Natural killer cell (primary cell): ENCODE measurements around the gene NLGN3. TPM values are rescaled to one million over a fixed set of nuclear protein-coding genes. Genes with fewer than 3 reads are reported as not detected.

Experiments used
- ATAC-seq, 3 donors: fragments of 150-1000 bp in 2 of 3; fragments of 200-7000 bp in 1 of 3; cut with Tn5 transposase; 1 replicate in 1 of 3; 2 replicates in 2 of 3; pipeline ENCODE4 v1.10.0; 2021; ENCODE audit warnings: mild to moderate bottlenecking in 2 of 3, moderate library complexity in 2 of 3
- DNase-seq, 2 donors: peaks; one replicate each; pipeline versions ENCODE4 v3.0.0 to v3.0.0-alpha.2; 2013 to 2021; ENCODE audit warnings: mixed read lengths in 1 of 2
- H3K27ac ChIP-seq: one replicate; pipeline ENCODE4 v1.5.1; 2013; ENCODE audit warnings: mild to moderate bottlenecking, low read length
- H3K27me3 ChIP-seq: one replicate; pipeline ENCODE4 v1.6.1; 2013; ENCODE audit warnings: low read length; ENCODE audit not compliant: control insufficient read depth, insufficient read depth
- H3K36me3 ChIP-seq: one replicate; pipeline ENCODE4 v1.6.1; 2013; ENCODE audit warnings: low read length; ENCODE audit not compliant: control insufficient read depth, insufficient read depth
- H3K4me1 ChIP-seq: one replicate; pipeline ENCODE4 v1.6.1; 2013; ENCODE audit warnings: low read length; ENCODE audit not compliant: control insufficient read depth, insufficient read depth
- H3K4me3 ChIP-seq: one replicate; pipeline ENCODE4 v1.5.1; 2013; ENCODE audit warnings: low read length
- H3K9me3 ChIP-seq: one replicate; pipeline ENCODE4 v1.6.1; 2013; ENCODE audit warnings: low read length; ENCODE audit not compliant: control insufficient read depth, insufficient read depth
- H3K27ac Mint-ChIP-seq, 2 donors: one replicate each; pipeline ENCODE4 v1.8.0; 2022; ENCODE audit warnings: mild to moderate bottlenecking in 2 of 2, mixed read lengths in 2 of 2, moderate library complexity in 1 of 2
- H3K27me3 Mint-ChIP-seq, 2 donors: one replicate each; pipeline ENCODE4 v1.8.0; 2022; ENCODE audit warnings: low read depth in 2 of 2, mixed read lengths in 2 of 2
- H3K36me3 Mint-ChIP-seq: one replicate; pipeline ENCODE4 v1.8.0; 2022; ENCODE audit warnings: mixed read lengths
- H3K4me1 Mint-ChIP-seq, 2 donors: one replicate each; pipeline ENCODE4 v1.8.0; 2022; ENCODE audit warnings: mixed read lengths in 2 of 2
- H3K4me3 Mint-ChIP-seq: one replicate; pipeline ENCODE4 v1.8.0; 2022; ENCODE audit warnings: mild to moderate bottlenecking, moderate library complexity, mixed read lengths
- H3K9me3 Mint-ChIP-seq, 2 donors: one replicate each; pipeline ENCODE4 v1.8.0; 2022; ENCODE audit warnings: mixed read lengths in 2 of 2
- WGBS: methylation state at CpG from one replicate; pipeline ENCODE4 v1.1.7; 2013; ENCODE audit warnings: missing lambda C conversion rate; ENCODE audit not compliant: insufficient coverage; 5-methylcytosine and 5-hydroxymethylcytosine counted together
- intact Hi-C: fragments of 100-400 bp; cut with micrococcal nuclease; formaldehyde crosslinking; loops from one replicate; pipeline ENCODE4 v1.14.2; 2022
- total RNA-seq, 4 donors: library from RNA; stranded (reverse); fragments of 120-200 nt in 1 of 4; gene quantifications; one replicate each; pipeline versions ENCODE4 v1.2.3 to v1.2.4, GENCODE V29; 2013 to 2022
- TF ChIP-seq, protein P1 (sequence below): fragments of 200-600 bp; IDR thresholded peaks from one replicate; pipeline ENCODE4 v1.8.0; 2022; ENCODE audit warnings: antibody characterized with exemption

NLGN3 gene
- total RNA-seq, 3 donors from 2014 or later (not counting 1 experiment from before 2014, with no cell fraction given), result 4.0 to 4.3 (median 4.0) TPM

DNA sequence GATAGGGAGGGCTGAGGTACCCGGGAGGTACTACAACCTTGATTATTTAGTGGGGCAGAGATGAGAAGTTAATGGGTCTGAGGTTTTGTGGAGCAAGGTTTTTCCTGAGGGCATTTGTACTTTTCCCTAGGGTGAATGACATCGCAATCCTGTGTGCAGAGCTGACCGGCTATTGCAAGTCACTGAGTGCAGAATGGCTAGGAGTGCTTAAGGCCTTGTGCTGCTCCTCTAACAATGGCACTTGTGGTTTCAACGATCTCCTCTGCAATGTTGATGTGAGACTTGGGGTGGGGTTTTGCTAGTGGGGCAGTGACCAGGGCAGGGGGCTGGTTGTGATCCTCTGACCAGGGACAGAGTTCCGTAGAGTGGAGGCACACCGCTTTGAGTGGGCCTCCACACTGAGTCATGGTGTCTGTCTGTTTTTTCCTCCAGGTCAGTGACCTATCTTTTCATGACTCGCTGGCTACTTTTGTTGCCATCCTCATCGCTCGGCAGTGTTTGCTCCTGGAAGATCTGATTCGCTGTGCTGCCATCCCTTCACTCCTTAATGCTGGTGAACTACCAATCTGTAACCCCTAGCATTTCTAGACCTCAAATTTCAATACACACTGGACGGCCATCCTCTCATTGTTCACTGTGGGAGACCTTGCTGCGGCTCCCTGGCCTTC, 16.3 kb upstream of the NLGN3 start:
- H3K27me3 ChIP-seq, result no peaks in the 10 kb centered on the region
- H3K4me3 Mint-ChIP-seq, result no peak overlapping the region
- peaks cover 10% of the 10 kb centered on the region for H3K4me1 ChIP-seq
- no peaks in the 10 kb centered on the region for H3K9me3 ChIP-seq
- H3K4me1 Mint-ChIP-seq, result peaks cover 6 to 27% of the 10 kb centered on the region in 2 donors
- 86% methylated on average over 11 of the region's 12 CpGs for WGBS
- no peaks in the 10 kb centered on the region for H3K36me3 Mint-ChIP-seq
- H3K4me3 ChIP-seq, result no peak overlapping the region
- no peak overlapping the region for H3K27ac ChIP-seq
- DNase-seq, result no peak
- no peaks in the 10 kb centered on the region for H3K27me3 Mint-ChIP-seq
- peaks cover 83% of the 10 kb centered on the region for H3K36me3 ChIP-seq
- intact Hi-C loops, result no loop called here
- no peak for ATAC-seq
- H3K9me3 Mint-ChIP-seq, result no peaks in the 10 kb centered on the region
- TF ChIP-seq, protein P1, sequence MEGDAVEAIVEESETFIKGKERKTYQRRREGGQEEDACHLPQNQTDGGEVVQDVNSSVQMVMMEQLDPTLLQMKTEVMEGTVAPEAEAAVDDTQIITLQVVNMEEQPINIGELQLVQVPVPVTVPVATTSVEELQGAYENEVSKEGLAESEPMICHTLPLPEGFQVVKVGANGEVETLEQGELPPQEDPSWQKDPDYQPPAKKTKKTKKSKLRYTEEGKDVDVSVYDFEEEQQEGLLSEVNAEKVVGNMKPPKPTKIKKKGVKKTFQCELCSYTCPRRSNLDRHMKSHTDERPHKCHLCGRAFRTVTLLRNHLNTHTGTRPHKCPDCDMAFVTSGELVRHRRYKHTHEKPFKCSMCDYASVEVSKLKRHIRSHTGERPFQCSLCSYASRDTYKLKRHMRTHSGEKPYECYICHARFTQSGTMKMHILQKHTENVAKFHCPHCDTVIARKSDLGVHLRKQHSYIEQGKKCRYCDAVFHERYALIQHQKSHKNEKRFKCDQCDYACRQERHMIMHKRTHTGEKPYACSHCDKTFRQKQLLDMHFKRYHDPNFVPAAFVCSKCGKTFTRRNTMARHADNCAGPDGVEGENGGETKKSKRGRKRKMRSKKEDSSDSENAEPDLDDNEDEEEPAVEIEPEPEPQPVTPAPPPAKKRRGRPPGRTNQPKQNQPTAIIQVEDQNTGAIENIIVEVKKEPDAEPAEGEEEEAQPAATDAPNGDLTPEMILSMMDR, result no peak
- H3K27ac Mint-ChIP-seq, result peak overlapping the region; percentile 47 to 85

DNA sequence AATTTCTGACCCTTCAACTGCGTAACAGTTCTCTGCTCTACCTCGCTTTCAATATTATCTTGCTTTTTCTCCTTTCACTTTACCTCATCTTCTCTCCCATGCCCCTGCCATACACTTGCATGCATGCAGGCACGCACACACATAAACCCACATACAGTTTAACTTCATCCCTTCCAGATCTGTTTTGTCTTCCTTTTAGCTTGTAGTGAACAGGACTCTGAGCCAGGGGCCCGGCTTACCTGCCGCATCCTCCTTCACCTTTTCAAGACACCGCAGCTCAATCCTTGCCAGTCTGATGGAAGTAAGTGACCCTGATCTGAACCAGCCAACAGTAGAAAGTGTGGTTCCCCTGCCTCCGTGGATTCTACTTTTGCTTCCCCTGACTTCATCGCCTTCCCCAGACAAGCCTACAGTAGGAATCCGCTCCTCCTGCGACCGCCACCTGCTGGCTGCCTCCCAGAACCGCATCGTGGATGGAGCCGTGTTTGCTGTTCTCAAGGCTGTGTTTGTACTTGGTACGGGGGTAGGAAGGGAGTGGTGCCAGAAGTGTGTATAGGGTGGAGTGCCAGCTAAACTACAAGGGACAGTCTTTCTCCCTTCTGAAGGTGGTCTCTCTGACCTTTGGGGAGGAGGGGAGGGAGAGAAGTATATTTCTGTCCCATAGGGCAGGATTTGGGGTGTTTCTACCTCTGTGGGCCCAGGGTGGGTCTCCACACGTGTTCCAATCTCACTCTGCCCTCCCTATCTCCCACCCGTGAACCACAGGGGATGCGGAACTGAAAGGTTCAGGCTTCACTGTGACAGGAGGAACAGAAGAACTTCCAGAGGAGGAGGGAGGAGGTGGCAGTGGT, 15.5 kb upstream of the NLGN3 start:
- Histone ChIP-seq H3K27ac (peak overlapping the region; percentile 26), H3K27me3 (no peaks in the 10 kb centered on the region), H3K4me3 (no peak overlapping the region), H3K9me3 (no peaks in the 10 kb centered on the region), H3K4me1 (peaks cover 10% of the 10 kb centered on the region), H3K36me3 (peaks cover 79% of the 10 kb centered on the region)
- DNase-seq (peak; percentile 68 to 86), ATAC-seq (peak; percentile 88 to 97 (median 93))
- H3K27me3 Mint-ChIP-seq, result no peaks in the 10 kb centered on the region
- peak overlapping the region; percentile 47 to 85 for H3K27ac Mint-ChIP-seq
- intact Hi-C loops, result loop anchor here (1.0 kb wide), 1 partner anchor 31 kb away; no protein-coding TSS in a partner anchor
- H3K4me1 Mint-ChIP-seq, result peaks cover 6 to 26% of the 10 kb centered on the region in 2 donors
- 29% methylated on average over 15 of the region's 18 CpGs for WGBS
- TF ChIP-seq, protein P1, result peak; percentile 64
- no peak overlapping the region for H3K4me3 Mint-ChIP-seq
- no peaks in the 10 kb centered on the region for H3K36me3 Mint-ChIP-seq
- no peaks in the 10 kb centered on the region for H3K9me3 Mint-ChIP-seq

DNA sequence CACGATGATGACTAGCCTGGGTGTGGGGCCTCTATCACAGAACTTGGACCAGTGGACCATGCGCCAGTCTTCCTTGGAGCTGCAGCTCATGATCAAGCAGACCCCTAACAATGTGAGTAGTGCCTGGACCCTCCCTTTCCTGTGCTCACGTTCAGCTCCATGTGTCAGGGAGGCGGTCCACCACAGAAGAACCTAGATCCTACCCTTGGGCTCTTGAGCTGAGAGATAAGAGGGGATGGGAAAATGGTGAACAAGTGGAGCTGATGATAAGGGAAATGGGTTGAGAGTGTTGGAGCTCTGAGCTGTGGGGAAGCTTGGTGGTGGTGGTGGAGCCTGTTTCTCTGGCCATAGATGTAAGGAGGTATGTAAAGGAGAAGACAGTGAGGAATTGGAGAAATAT, 13.1 kb upstream of the NLGN3 start:
- TF ChIP-seq, protein P1, result no peak
- Histone ChIP-seq H3K27ac (no peak overlapping the region), H3K36me3 (peaks cover 81% of the 10 kb centered on the region), H3K4me3 (no peak overlapping the region), H3K27me3 (no peaks in the 10 kb centered on the region), H3K4me1 (peaks cover 10% of the 10 kb centered on the region), H3K9me3 (no peaks in the 10 kb centered on the region)
- intact Hi-C loops, result no loop called here
- DNase-seq (no peak), ATAC-seq (no peak)
- Mint-ChIP-seq H3K4me1 (peaks cover 6 to 19% of the 10 kb centered on the region in 2 donors), H3K36me3 (no peaks in the 10 kb centered on the region), H3K27ac (no peak overlapping the region), H3K9me3 (no peaks in the 10 kb centered on the region), H3K4me3 (no peak overlapping the region), H3K27me3 (no peaks in the 10 kb centered on the region)
- 89% methylated on average over 4 of the region's 4 CpGs for WGBS
